HG02623 (cell line): ENCODE measurements around the gene BMP6.
A peak's percentile ranks its signal among the peaks of the same experiment; 100 is the strongest.

Source experiments
- ATAC-seq: cut with Tn5 transposase; IDR thresholded peaks from one replicate; pipeline ENCODE4 v1.9.1; 2021; ENCODE audit warnings: moderate library complexity; ENCODE audit not compliant: unreplicated experiment

BMP6 gene

GRCh38 chr6:7747016-7747415 lies 21.1 kb downstream of the BMP6 start:
- no peak for ATAC-seq

GRCh38 chr6:7747433-7747832 lies 21.5 kb downstream of the BMP6 start:
- ATAC-seq, result no peak

- no peak for ATAC-seq
Measured at GRCh38 chr6:7747901-7748504, 22.1 kb downstream of the BMP6 start.

GRCh38 chr6:7749478-7749877 lies 23.6 kb downstream of the BMP6 start:
- ATAC-seq, result no peak

- no peak for ATAC-seq
Measured at GRCh38 chr6:7750197-7750596, 24.3 kb downstream of the BMP6 start.

- ATAC-seq, result no peak
Measured at GRCh38 chr6:7758456-7758855, 32.6 kb downstream of the BMP6 start.

GRCh38 chr6:7759320-7759719 lies 33.4 kb downstream of the BMP6 start:
- no peak for ATAC-seq

GRCh38 chr6:7761051-7761450 lies 35.2 kb downstream of the BMP6 start:
- ATAC-seq, result no peak

- ATAC-seq, result no peak
Measured at GRCh38 chr6:7762760-7763159, 36.9 kb downstream of the BMP6 start.

- ATAC-seq, result no peak
Measured at GRCh38 chr6:7763881-7764280, 38.0 kb downstream of the BMP6 start.

GRCh38 chr6:7765575-7766325 lies 39.9 kb downstream of the BMP6 start:
- ATAC-seq, result no peak

GRCh38 chr6:7769702-7770101 lies 43.8 kb downstream of the BMP6 start:
- no peak for ATAC-seq

- ATAC-seq, result no peak
Measured at GRCh38 chr6:7770111-7770510, 44.2 kb downstream of the BMP6 start.

- no peak for ATAC-seq
Measured at GRCh38 chr6:7770601-7771000, 44.7 kb downstream of the BMP6 start.

- ATAC-seq, result no peak
Measured at GRCh38 chr6:7773322-7773721, 47.4 kb downstream of the BMP6 start.

GRCh38 chr6:7773914-7774313 lies 48.0 kb downstream of the BMP6 start:
- no peak for ATAC-seq

GRCh38 chr6:7776509-7776908 lies 50.6 kb downstream of the BMP6 start:
- ATAC-seq, result no peak

GRCh38 chr6:7777074-7777473 lies 51.2 kb downstream of the BMP6 start:
- no peak for ATAC-seq

- ATAC-seq, result no peak
Measured at GRCh38 chr6:7781240-7781639, 55.3 kb downstream of the BMP6 start.

GRCh38 chr6:7784248-7784647 lies 58.3 kb downstream of the BMP6 start:
- no peak for ATAC-seq

- ATAC-seq, result peak; percentile 58
Measured at GRCh38 chr6:7784706-7785105, 58.8 kb downstream of the BMP6 start.

GRCh38 chr6:7785243-7786035 lies 59.5 kb downstream of the BMP6 start:
- no peak for ATAC-seq
